ENCODE data around the gene CTNS.

DNA sequence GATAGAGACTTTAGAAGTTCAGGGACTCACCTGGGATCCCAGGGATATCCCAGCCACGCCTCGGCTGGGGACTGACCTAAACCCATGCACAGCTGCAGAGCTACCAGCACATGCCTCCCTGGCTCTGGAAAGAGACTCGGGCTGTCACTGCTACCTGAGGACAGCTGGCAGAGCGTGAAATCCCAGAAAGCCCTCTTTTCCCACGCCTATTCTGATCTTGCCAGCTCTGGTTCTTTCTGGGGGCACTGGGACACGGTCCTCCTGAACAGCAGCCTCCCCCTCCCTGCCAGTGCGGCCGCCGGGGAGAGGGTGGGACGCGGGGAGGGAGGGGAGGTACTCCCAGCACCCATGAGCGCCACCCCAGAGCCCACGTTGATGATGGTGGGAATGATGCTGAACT lies 48.6 kb downstream of the CTNS start:
- no peak for TF ChIP-seq POLR2A (IDR thresholded peaks at IDR 0.05; ENCODE audit: borderline replicate concordance, extremely low read depth, insufficient read depth, insufficient read length)
- TF ChIP-seq, protein P1, sequence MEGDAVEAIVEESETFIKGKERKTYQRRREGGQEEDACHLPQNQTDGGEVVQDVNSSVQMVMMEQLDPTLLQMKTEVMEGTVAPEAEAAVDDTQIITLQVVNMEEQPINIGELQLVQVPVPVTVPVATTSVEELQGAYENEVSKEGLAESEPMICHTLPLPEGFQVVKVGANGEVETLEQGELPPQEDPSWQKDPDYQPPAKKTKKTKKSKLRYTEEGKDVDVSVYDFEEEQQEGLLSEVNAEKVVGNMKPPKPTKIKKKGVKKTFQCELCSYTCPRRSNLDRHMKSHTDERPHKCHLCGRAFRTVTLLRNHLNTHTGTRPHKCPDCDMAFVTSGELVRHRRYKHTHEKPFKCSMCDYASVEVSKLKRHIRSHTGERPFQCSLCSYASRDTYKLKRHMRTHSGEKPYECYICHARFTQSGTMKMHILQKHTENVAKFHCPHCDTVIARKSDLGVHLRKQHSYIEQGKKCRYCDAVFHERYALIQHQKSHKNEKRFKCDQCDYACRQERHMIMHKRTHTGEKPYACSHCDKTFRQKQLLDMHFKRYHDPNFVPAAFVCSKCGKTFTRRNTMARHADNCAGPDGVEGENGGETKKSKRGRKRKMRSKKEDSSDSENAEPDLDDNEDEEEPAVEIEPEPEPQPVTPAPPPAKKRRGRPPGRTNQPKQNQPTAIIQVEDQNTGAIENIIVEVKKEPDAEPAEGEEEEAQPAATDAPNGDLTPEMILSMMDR (IDR thresholded peaks at IDR 0.05 in 2 of 3, conservative IDR thresholded peaks at IDR 0.05 in 1 of 3; ENCODE audit: borderline replicate concordance in 1 of 3, insufficient read depth in 1 of 3, low read depth in 2 of 3, low read length in 2 of 3), result no peak
- TF ChIP-seq EZH2 (IDR thresholded peaks at IDR 0.05), result no peak
- no peak for TF ChIP-seq JUND (IDR thresholded peaks at IDR 0.05)
- no peak for TF ChIP-seq RAD21 (IDR thresholded peaks at IDR 0.05; ENCODE audit: low read depth)
- no peak for TF ChIP-seq POLR2AphosphoS5 (IDR thresholded peaks at IDR 0.05; ENCODE audit: low read depth, low read length)

Data from HCT116 (cell line).